Astrocyte (in vitro differentiated cells and primary cell): ENCODE results near the gene TVP23A.

Source experiments
- EZH2 ChIP-seq: IDR thresholded peaks from 2 replicates; pipeline ENCODE4 v1.6.1; 2012; ENCODE audit warnings: mild to moderate bottlenecking, low read length, inconsistent platforms; ENCODE audit not compliant: insufficient read depth
- TF ChIP-seq, protein P1 (sequence below): IDR thresholded peaks from 2 replicates; pipeline ENCODE4 v1.5.1; 2011; ENCODE audit warnings: low read depth, mild to moderate bottlenecking, inconsistent platforms, low read length, moderate library complexity; ENCODE audit not compliant: insufficient read depth

DNA sequence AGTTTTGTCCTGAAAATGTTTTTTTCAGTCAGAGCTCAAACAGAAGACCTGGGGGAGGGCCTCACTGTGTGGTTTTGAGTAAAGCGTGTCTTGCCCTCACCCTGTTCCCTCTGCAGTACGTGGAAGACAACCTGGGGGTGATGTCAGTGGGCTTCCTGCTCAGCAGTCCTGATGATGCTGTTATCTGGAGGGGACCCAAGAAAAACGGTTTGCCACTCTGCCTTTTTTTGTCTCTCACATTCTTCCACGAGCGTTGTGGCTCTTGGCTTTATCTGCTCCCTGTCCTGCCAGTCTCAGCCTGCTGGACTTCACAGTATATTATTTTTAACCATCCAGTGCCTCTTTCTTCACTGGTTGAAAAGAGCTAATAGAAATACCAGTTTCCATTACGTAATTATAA is 62.0 kb downstream of the TVP23A start:
- TF ChIP-seq, protein P1, sequence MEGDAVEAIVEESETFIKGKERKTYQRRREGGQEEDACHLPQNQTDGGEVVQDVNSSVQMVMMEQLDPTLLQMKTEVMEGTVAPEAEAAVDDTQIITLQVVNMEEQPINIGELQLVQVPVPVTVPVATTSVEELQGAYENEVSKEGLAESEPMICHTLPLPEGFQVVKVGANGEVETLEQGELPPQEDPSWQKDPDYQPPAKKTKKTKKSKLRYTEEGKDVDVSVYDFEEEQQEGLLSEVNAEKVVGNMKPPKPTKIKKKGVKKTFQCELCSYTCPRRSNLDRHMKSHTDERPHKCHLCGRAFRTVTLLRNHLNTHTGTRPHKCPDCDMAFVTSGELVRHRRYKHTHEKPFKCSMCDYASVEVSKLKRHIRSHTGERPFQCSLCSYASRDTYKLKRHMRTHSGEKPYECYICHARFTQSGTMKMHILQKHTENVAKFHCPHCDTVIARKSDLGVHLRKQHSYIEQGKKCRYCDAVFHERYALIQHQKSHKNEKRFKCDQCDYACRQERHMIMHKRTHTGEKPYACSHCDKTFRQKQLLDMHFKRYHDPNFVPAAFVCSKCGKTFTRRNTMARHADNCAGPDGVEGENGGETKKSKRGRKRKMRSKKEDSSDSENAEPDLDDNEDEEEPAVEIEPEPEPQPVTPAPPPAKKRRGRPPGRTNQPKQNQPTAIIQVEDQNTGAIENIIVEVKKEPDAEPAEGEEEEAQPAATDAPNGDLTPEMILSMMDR: no peak
- no peak for TF ChIP-seq EZH2
